AG04450 (cell line): ENCODE measurements around the gene IPO11. TPM values are rescaled to one million over a fixed set of nuclear protein-coding genes. Genes with fewer than 3 reads are reported as not detected.

Experiments
- CTCF ChIA-PET: fragments of 300-600, 350-600 bp; formaldehyde crosslinking; extraction: SDS; loops from one replicate; lab custom pipeline; 2022; ENCODE audit warnings: antibody characterized with exemption, inconsistent platforms; lab: Charles Lee
- POLR2A ChIA-PET: fragments of 350-600 bp; formaldehyde crosslinking; extraction: SDS; loops from one replicate; lab custom pipeline; 2021; ENCODE audit warnings: antibody characterized with exemption, inconsistent platforms; lab: Yijun Ruan, JAX
- DNase-seq: peaks from one replicate; pipeline ENCODE4 v3.0.0-alpha.2; 2011; ENCODE audit warnings: low read depth, low spot score
- H3K27ac ChIP-seq: one replicate; pipeline ENCODE4 v1.5.1; 2012; ENCODE audit warnings: low read depth, low read length, control low read depth
- H3K27me3 ChIP-seq: one replicate; pipeline ENCODE4 v1.6.0; 2012; ENCODE audit warnings: low read length; ENCODE audit not compliant: control insufficient read depth, insufficient read depth
- H3K4me3 ChIP-seq: 2 replicates; pipeline ENCODE4 v1.5.1; 2011; ENCODE audit warnings: mild to moderate bottlenecking, low read depth, low read length, control low read depth
- H3K9me3 ChIP-seq: 2 replicates; pipeline ENCODE4 v1.5.1; 2012; ENCODE audit warnings: low read length; ENCODE audit not compliant: control insufficient read depth, insufficient read depth
- polyA plus RNA-seq: library from polyadenylated mRNA; depleted of rRNA; stranded (reverse); fragments of >200 nt; gene quantifications from 2 replicates; pipeline ENCODE4 v1.2.3, GENCODE V29; 2011
- TF ChIP-seq, protein P1 (sequence below): IDR thresholded peaks from 2 replicates; pipeline ENCODE4 v1.5.1; 2011; ENCODE audit warnings: low read depth, low read length, control low read depth, inconsistent platforms

The IPO11 gene
- polyA plus RNA-seq, 1 experiment: 24.0 TPM

GRCh38 chr5:62413711-62414110, 1.1 kb downstream of the IPO11 start:
- TF ChIP-seq, protein P1, sequence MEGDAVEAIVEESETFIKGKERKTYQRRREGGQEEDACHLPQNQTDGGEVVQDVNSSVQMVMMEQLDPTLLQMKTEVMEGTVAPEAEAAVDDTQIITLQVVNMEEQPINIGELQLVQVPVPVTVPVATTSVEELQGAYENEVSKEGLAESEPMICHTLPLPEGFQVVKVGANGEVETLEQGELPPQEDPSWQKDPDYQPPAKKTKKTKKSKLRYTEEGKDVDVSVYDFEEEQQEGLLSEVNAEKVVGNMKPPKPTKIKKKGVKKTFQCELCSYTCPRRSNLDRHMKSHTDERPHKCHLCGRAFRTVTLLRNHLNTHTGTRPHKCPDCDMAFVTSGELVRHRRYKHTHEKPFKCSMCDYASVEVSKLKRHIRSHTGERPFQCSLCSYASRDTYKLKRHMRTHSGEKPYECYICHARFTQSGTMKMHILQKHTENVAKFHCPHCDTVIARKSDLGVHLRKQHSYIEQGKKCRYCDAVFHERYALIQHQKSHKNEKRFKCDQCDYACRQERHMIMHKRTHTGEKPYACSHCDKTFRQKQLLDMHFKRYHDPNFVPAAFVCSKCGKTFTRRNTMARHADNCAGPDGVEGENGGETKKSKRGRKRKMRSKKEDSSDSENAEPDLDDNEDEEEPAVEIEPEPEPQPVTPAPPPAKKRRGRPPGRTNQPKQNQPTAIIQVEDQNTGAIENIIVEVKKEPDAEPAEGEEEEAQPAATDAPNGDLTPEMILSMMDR: no peak

DNA sequence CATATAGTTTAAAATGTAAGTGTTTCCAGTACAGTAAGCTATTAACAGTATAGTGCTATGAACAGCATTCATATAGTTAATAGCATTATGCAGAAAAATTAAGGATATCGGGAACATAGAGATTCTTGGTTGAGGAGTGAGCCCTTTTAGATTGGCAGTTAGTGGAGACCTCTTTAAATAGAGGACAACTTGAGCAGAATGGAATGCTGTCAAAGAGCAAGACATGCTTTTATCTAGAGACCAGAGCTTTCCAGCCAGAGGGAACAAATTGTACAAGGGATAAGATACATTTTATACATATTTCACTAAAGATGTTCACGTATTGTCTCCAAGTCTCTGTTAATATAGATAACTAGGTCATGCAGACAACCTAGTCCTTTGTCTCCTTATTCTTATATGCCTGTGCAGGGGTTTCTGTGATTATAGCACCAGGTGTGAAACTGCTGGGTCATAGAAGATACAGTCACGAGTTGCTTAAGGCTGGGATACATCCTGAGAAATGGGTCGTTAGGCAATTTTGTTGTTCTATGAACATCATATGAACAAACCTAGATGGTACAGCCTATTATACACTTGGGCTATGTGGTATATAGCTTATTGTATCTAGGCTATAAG, 6.0 kb downstream of the IPO11 start:
- DNase-seq: no peak
- H3K27me3 ChIP-seq: no peaks in the 10 kb centered on the region
- no peak overlapping the region for H3K4me3 ChIP-seq
- no peak overlapping the region for H3K27ac ChIP-seq
- no peaks in the 10 kb centered on the region for H3K9me3 ChIP-seq
- TF ChIP-seq, protein P1: no peak
- ChIA-PET CTCF (interaction anchor here (0.5 to 1.2 kb wide), 2 partner anchors 46 to 361 kb away, joined by 3 to 4 read pairs; no protein-coding TSS in a partner anchor), POLR2A (no interaction called here)

More at GRCh38 chr5:62413711-62414110, 1.1 kb downstream of the IPO11 start:
- Histone ChIP-seq H3K9me3 (no peaks in the 10 kb centered on the region; the same call in 1 of the 2 replicates), H3K4me3 (peak overlapping the region; percentile 95), H3K27ac (no peak overlapping the region), H3K27me3 (no peaks in the 10 kb centered on the region)
- ChIA-PET CTCF (interaction anchor here (0.8 to 1.5 kb wide), 3 partner anchors 10 to 46 kb away, joined by 3 to 5 read pairs (median 4); partner anchors contain the start of gene DIMT1), POLR2A (interaction anchor here (2.1 kb wide), 1 partner anchor 10 kb away, joined by 30 read pairs; the partner anchor contains the start of gene DIMT1)
- no peak for DNase-seq

GRCh38 chr5:62419609-62420008, 7.0 kb downstream of the IPO11 start:
- Histone ChIP-seq H3K9me3 (no peaks in the 10 kb centered on the region), H3K4me3 (no peak overlapping the region), H3K27me3 (no peaks in the 10 kb centered on the region), H3K27ac (no peak overlapping the region)
- ChIA-PET CTCF (interaction anchor here (1.1 to 1.3 kb wide), 3 partner anchors 24 to 360 kb away, joined by 4 to 9 read pairs (median 6); no protein-coding TSS in a partner anchor), POLR2A (no interaction called here)
- TF ChIP-seq, protein P1: no peak
- DNase-seq: no peak

GRCh38 chr5:62421414-62421813, 8.9 kb downstream of the IPO11 start:
- DNase-seq: no peak
- TF ChIP-seq, protein P1: no peak
- ChIA-PET CTCF (no interaction called here), POLR2A (no interaction called here)
- no peak overlapping the region for H3K27ac ChIP-seq
- H3K27me3 ChIP-seq: no peaks in the 10 kb centered on the region
- no peaks in the 10 kb centered on the region for H3K9me3 ChIP-seq
- no peak overlapping the region for H3K4me3 ChIP-seq

DNA sequence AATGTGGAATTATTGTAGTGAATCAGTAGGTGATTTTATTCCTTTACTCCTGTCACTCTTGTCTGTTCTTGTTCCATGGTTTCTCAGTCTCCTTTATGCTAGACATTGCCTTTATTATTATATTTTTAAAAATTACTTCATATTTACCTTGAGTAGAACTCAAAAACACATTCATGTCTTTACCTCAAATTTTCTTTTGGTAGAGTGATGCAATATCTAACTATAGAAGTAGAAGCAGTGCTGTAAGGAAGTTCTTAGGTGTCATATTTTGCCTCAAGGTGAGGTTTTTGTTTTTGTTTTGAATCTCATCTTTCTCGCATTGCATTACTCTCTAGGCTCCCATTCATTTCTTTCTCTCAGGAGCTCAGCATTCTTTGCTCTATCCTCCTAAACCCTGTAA, 12.2 kb downstream of the IPO11 start:
- TF ChIP-seq, protein P1: no peak
- CTCF ChIA-PET: interaction anchor here (1.4 kb wide), 1 partner anchor 35 kb away, joined by 4 read pairs; no protein-coding TSS in a partner anchor
- Histone ChIP-seq H3K27ac (no peak overlapping the region), H3K9me3 (no peaks in the 10 kb centered on the region), H3K27me3 (no peaks in the 10 kb centered on the region), H3K4me3 (no peak overlapping the region)
- DNase-seq: no peak
- POLR2A ChIA-PET: no interaction called here
